Cerebellar nuclear complex (tissue), 1 donor: Measurements from ENCODE around the gene ERCC8.
A peak's percentile ranks its signal among the peaks of the same experiment; 100 is the strongest.
"Not testable (repeated sequence)": the region's sequence is repeated elsewhere in the genome, so short reads cannot be mapped to it uniquely, and the experiment has no call there.

Experiments used
- DNase-seq, 2 experiments: peaks; one replicate each; lab custom pipeline; 2025; lab: John Stamatoyannopoulos, UW

ERCC8 gene

GRCh38 chr5:60944904-60945812 is at the start of gene ERCC8, which contains the start of gene NDUFAF2:
ERCC8 (minus strand) TSS chr5:60945070; CDS start chr5:60945008, 62 bp downstream.
NDUFAF2 (plus strand) TSS chr5:60945205; CDS start chr5:60945256, 51 bp downstream.
- DNase-seq: peak; percentile 10 to 81

- DNase-seq: no peak
These were observed 49.2 kb upstream of the ERCC8 start for GRCh38 chr5:60993875-60994571.

GRCh38 chr5:60993425-60993824 is 48.6 kb upstream of the ERCC8 start:
- DNase-seq: no peak

GRCh38 chr5:60992871-60993270 is 48.0 kb upstream of the ERCC8 start:
- DNase-seq: no peak

- DNase-seq: no peak
These were observed 44.9 kb upstream of the ERCC8 start for GRCh38 chr5:60989790-60990189.

- DNase-seq: not testable (repeated sequence)
These were observed 37.3 kb upstream of the ERCC8 start for GRCh38 chr5:60982127-60982526.

- DNase-seq: no peak
These were observed 35.6 kb upstream of the ERCC8 start for GRCh38 chr5:60980511-60980910.

- no peak for DNase-seq
These were observed 34.1 kb upstream of the ERCC8 start for GRCh38 chr5:60978968-60979367.

GRCh38 chr5:60977956-60978737 is 33.3 kb upstream of the ERCC8 start:
- DNase-seq: no peak

- DNase-seq: no peak
These were observed 27.4 kb upstream of the ERCC8 start for GRCh38 chr5:60972231-60972630.

- no peak for DNase-seq
These were observed 16.8 kb upstream of the ERCC8 start for GRCh38 chr5:60961685-60962084.

- DNase-seq: no peak
These were observed 15.7 kb upstream of the ERCC8 start for GRCh38 chr5:60960591-60960990.

GRCh38 chr5:60959156-60959555 is 14.3 kb upstream of the ERCC8 start:
- no peak for DNase-seq

GRCh38 chr5:60958712-60959111 is 13.8 kb upstream of the ERCC8 start:
- no peak for DNase-seq

- no peak for DNase-seq
These were observed 13.2 kb upstream of the ERCC8 start for GRCh38 chr5:60958088-60958487.

- DNase-seq: no peak
These were observed 10.4 kb upstream of the ERCC8 start for GRCh38 chr5:60955239-60955638.

GRCh38 chr5:60948738-60949137 is 3.9 kb upstream of the ERCC8 start:
- DNase-seq: no peak

- no peak for DNase-seq
These were observed 930 bp upstream of the ERCC8 start for GRCh38 chr5:60945813-60946187.

GRCh38 chr5:60943624-60944023 is 1.2 kb downstream of the ERCC8 start:
- no peak for DNase-seq

GRCh38 chr5:60929024-60929423 is 15.8 kb downstream of the ERCC8 start:
- no peak for DNase-seq

GRCh38 chr5:60927450-60927849 is 17.4 kb downstream of the ERCC8 start:
- no peak for DNase-seq

GRCh38 chr5:60918466-60918865 is 26.4 kb downstream of the ERCC8 start:
- DNase-seq: no peak
